ENCODE data around the gene LMTK3. TPM values are rescaled to one million over a fixed set of nuclear protein-coding genes. Genes with fewer than 3 reads are reported as not detected.

Gene LMTK3
- total and polyA plus RNA-seq, 2 experiments from 2014 or later: 0.22 TPM; not detected in 1

GRCh38 chr19:48469289-48469881, 42.2 kb downstream of the LMTK3 start, which contains the start of gene CYTH2:
TSS of gene CYTH2 (plus strand) at chr19:48469369. CDS start at chr19:48469508, 139 bp downstream.
- Histone ChIP-seq H4K20me1 (ENCODE audit: insufficient read depth) (no peaks in the 10 kb centered on the region; the same call in 1 of the 2 replicates), H3K27me3 (replicated peaks; ENCODE audit: insufficient read depth) (no peaks in the 10 kb centered on the region), H2AFZ (peak within 1 kb of the TSS; percentile 81), H3K9me3 (ENCODE audit: low read depth) (no peaks in the 10 kb centered on the region), H3K36me3 (ENCODE audit: low read depth) (peaks cover 37% of the 10 kb centered on the region), H3K4me1 (ENCODE audit: insufficient read depth) (peaks cover 12% of the 10 kb centered on the region), H3K4me3 (peak within 1 kb of the TSS; percentile 80), H3F3A (ENCODE audit: insufficient read depth) (peaks cover 6% of the 10 kb centered on the region), H3K4me2 (ENCODE audit: unreplicated experiment) (peak within 1 kb of the TSS; percentile 92), H3K9ac (peak within 1 kb of the TSS; percentile 94), H3K27ac (peak within 1 kb of the TSS; percentile 87), H3K79me2 (ENCODE audit: insufficient read depth) (peaks cover 37% of the 10 kb centered on the region), H3K9me2 (ENCODE audit: insufficient read depth) (no peaks in the 10 kb centered on the region)
- peak; percentile 89 for DNase-seq
- in situ Hi-C loops (cut with MboI): no loop called here
- TF ChIP-seq EZH2 (IDR thresholded peaks at IDR 0.05; ENCODE audit: insufficient read depth, poor library complexity, severe bottlenecking): no peak
- TF ChIP-seq EZH2phosphoT487 (IDR thresholded peaks at IDR 0.05; ENCODE audit: insufficient read depth, low read depth): no peak
- WGBS, 2 experiments (ENCODE audit: low coverage in 1 of 2, low lambda C conversion rate in 2 of 2, missing lambda C conversion rate in 2 of 2): 1% methylated on average over 46 to 48 of the region's 66 CpGs

GRCh38 chr19:48468772-48469288, 42.8 kb downstream of the LMTK3 start:
- Histone ChIP-seq H2AFZ (peak overlapping the region; percentile 81), H3K4me3 (peak overlapping the region; percentile 80), H3K9me2 (ENCODE audit: insufficient read depth) (no peaks in the 10 kb centered on the region), H3K36me3 (ENCODE audit: low read depth) (peaks cover 31% of the 10 kb centered on the region), H3K4me1 (ENCODE audit: insufficient read depth) (peaks cover 12% of the 10 kb centered on the region), H3F3A (ENCODE audit: insufficient read depth) (peaks cover 6% of the 10 kb centered on the region), H3K4me2 (ENCODE audit: unreplicated experiment) (peak overlapping the region; percentile 79), H3K27me3 (replicated peaks; ENCODE audit: insufficient read depth) (no peaks in the 10 kb centered on the region), H4K20me1 (ENCODE audit: insufficient read depth) (no peaks in the 10 kb centered on the region; the same call in 1 of the 2 replicates), H3K9ac (peak overlapping the region; percentile 94), H3K27ac (peak overlapping the region; percentile 87), H3K9me3 (ENCODE audit: low read depth) (no peaks in the 10 kb centered on the region), H3K79me2 (ENCODE audit: insufficient read depth) (peaks cover 37% of the 10 kb centered on the region)
- in situ Hi-C loops (cut with MboI): no loop called here
- 1% methylated on average over 36 of the region's 36 CpGs for WGBS, 2 experiments (ENCODE audit: low coverage in 1 of 2, low lambda C conversion rate in 2 of 2, missing lambda C conversion rate in 2 of 2)
- DNase-seq: peak; percentile 100
- TF ChIP-seq EZH2 (IDR thresholded peaks at IDR 0.05; ENCODE audit: insufficient read depth, poor library complexity, severe bottlenecking) (no peak), EZH2phosphoT487 (IDR thresholded peaks at IDR 0.05; ENCODE audit: insufficient read depth, low read depth) (no peak)

- in situ Hi-C loops (cut with MboI): no loop called here
- no peaks in the 10 kb centered on the region; the same call in 1 of the 2 replicates for H4K20me1 ChIP-seq (ENCODE audit: insufficient read depth)
- H3K4me3 ChIP-seq: no peak overlapping the region
- H3K4me1 ChIP-seq (ENCODE audit: insufficient read depth): peaks cover 12% of the 10 kb centered on the region
- no peaks in the 10 kb centered on the region for H3K9me2 ChIP-seq (ENCODE audit: insufficient read depth)
- 0 out of 2 replicates have a peak overlapping the region, but pooled peaks have one; percentile 52 for H2AFZ ChIP-seq
- peaks cover 6% of the 10 kb centered on the region for H3F3A ChIP-seq (ENCODE audit: insufficient read depth)
- no peaks in the 10 kb centered on the region for H3K9me3 ChIP-seq (ENCODE audit: low read depth)
- H3K27me3 ChIP-seq (replicated peaks; ENCODE audit: insufficient read depth): no peaks in the 10 kb centered on the region
- WGBS, 2 experiments (ENCODE audit: low coverage in 1 of 2, low lambda C conversion rate in 2 of 2, missing lambda C conversion rate in 2 of 2): 37 to 38% methylated on average over 16 of the region's 16 CpGs
- H3K4me2 ChIP-seq (ENCODE audit: unreplicated experiment): peak overlapping the region; percentile 4
- H3K36me3 ChIP-seq (ENCODE audit: low read depth): peaks cover 15% of the 10 kb centered on the region
- peaks cover 21% of the 10 kb centered on the region for H3K79me2 ChIP-seq (ENCODE audit: insufficient read depth)
- H3K27ac ChIP-seq: peak overlapping the region; percentile 42; the same call in 1 of the 2 replicates
- H3K9ac ChIP-seq: no peak overlapping the region
- peak; percentile 93 for DNase-seq
- TF ChIP-seq EZH2phosphoT487 (IDR thresholded peaks at IDR 0.05; ENCODE audit: insufficient read depth, low read depth) (no peak), EZH2 (IDR thresholded peaks at IDR 0.05; ENCODE audit: insufficient read depth, poor library complexity, severe bottlenecking) (no peak)
Observed at GRCh38 chr19:48466561-48467325, 44.9 kb downstream of the LMTK3 start.

GRCh38 chr19:48465215-48465614, 46.4 kb downstream of the LMTK3 start:
- in situ Hi-C loops (cut with MboI): no loop called here
- Histone ChIP-seq H3K9me2 (ENCODE audit: insufficient read depth) (no peaks in the 10 kb centered on the region), H3K79me2 (ENCODE audit: insufficient read depth) (peaks cover 6% of the 10 kb centered on the region), H3F3A (ENCODE audit: insufficient read depth) (peaks cover 6% of the 10 kb centered on the region), H3K4me2 (ENCODE audit: unreplicated experiment) (no peak overlapping the region), H3K27me3 (replicated peaks; ENCODE audit: insufficient read depth) (no peaks in the 10 kb centered on the region), H3K9ac (no peak overlapping the region), H2AFZ (no peak overlapping the region), H3K36me3 (ENCODE audit: low read depth) (peaks cover 3% of the 10 kb centered on the region; the same call in 1 of the 2 replicates), H3K4me1 (ENCODE audit: insufficient read depth) (peaks cover 12% of the 10 kb centered on the region), H3K4me3 (no peak overlapping the region), H4K20me1 (ENCODE audit: insufficient read depth) (no peaks in the 10 kb centered on the region; the same call in 1 of the 2 replicates), H3K9me3 (ENCODE audit: low read depth) (no peaks in the 10 kb centered on the region), H3K27ac (no peak overlapping the region)
- DNase-seq: no peak
- WGBS, 2 experiments (ENCODE audit: low coverage in 1 of 2, low lambda C conversion rate in 2 of 2, missing lambda C conversion rate in 2 of 2): 96 to 100% methylated on average over 1 of the region's 1 CpG
- TF ChIP-seq EZH2 (IDR thresholded peaks at IDR 0.05; ENCODE audit: insufficient read depth, poor library complexity, severe bottlenecking) (no peak), EZH2phosphoT487 (IDR thresholded peaks at IDR 0.05; ENCODE audit: insufficient read depth, low read depth) (no peak)

Data from GM23248 (cell line).